Gastroesophageal sphincter (tissue), 3 donors: Measurements from ENCODE around the gene CAVIN2.

Source experiments
- EP300 ChIP-seq: sonication (generic); formaldehyde crosslinking; IDR thresholded peaks from one replicate; pipeline ENCODE4 v1.6.1; 2017; ENCODE audit warnings: antibody characterized with exemption, mild to moderate bottlenecking
- POLR2A ChIP-seq, 2 donors: fragments of 450-650 bp; IDR thresholded peaks; one replicate each; pipeline ENCODE4 v1.6.1; 2017; ENCODE audit warnings: antibody characterized with exemption in 2 of 2, mild to moderate bottlenecking in 2 of 2, moderate library complexity in 1 of 2
- POLR2AphosphoS5 ChIP-seq: sonication (generic); formaldehyde crosslinking; IDR thresholded peaks from one replicate; pipeline ENCODE4 v1.6.1; 2017; ENCODE audit warnings: antibody characterized with exemption
- TF ChIP-seq, protein P1 (sequence below), 4 experiments: fragments of 200-600 bp in 2 of 4; fragments of 450-650 bp in 2 of 4; sonication (generic) in 1 of 4; IDR thresholded peaks; one replicate each; pipeline ENCODE4 v1.5.1; 2017 to 2019; ENCODE audit warnings: antibody characterized with exemption in 4 of 4, mild to moderate bottlenecking in 2 of 4, moderate library complexity in 2 of 4

DNA sequence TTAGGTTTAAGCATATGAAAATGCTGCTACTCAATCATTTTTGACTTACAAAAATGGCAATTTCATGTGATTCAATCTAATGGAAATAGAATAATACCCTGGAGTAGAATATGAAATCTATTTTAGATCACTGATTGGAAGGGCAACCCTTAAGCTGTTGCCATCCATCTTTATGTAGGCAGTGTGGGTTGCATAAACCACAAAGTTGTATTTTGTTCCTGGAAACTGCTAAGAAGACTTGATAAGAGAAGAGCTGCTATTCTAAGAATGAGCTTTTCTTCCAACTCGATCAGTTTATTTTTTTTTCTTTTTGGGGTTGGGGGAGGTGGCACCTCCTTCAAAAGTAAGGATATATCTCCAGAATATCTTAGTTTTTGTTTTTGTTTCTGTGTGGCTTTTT is 60.2 kb downstream of the CAVIN2 start:
- TF ChIP-seq, protein P1, sequence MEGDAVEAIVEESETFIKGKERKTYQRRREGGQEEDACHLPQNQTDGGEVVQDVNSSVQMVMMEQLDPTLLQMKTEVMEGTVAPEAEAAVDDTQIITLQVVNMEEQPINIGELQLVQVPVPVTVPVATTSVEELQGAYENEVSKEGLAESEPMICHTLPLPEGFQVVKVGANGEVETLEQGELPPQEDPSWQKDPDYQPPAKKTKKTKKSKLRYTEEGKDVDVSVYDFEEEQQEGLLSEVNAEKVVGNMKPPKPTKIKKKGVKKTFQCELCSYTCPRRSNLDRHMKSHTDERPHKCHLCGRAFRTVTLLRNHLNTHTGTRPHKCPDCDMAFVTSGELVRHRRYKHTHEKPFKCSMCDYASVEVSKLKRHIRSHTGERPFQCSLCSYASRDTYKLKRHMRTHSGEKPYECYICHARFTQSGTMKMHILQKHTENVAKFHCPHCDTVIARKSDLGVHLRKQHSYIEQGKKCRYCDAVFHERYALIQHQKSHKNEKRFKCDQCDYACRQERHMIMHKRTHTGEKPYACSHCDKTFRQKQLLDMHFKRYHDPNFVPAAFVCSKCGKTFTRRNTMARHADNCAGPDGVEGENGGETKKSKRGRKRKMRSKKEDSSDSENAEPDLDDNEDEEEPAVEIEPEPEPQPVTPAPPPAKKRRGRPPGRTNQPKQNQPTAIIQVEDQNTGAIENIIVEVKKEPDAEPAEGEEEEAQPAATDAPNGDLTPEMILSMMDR (IDR thresholded peaks at IDR 0.05) = no peak
- TF ChIP-seq POLR2AphosphoS5 = no peak
- TF ChIP-seq EP300 = no peak
- no peak for TF ChIP-seq POLR2A (IDR thresholded peaks at IDR 0.05)
